Activated effector memory CD4-positive, alpha-beta T cell treated with Interleukin-2 at 50 U/mL for 16 hours (primary cell): ENCODE data around the gene SMARCD3.

Experiments used
- DNase-seq: peaks from one replicate; pipeline ENCODE4 v3.0.0-alpha.2; 2020

Gene SMARCD3

GRCh38 chr7:151248346-151249033 lies at the start of gene SMARCD3:
TSS of gene SMARCD3 (minus strand) at chr7:151248694. CDS start at chr7:151248562, 132 bp downstream.
- peak; percentile 30 for DNase-seq

DNA sequence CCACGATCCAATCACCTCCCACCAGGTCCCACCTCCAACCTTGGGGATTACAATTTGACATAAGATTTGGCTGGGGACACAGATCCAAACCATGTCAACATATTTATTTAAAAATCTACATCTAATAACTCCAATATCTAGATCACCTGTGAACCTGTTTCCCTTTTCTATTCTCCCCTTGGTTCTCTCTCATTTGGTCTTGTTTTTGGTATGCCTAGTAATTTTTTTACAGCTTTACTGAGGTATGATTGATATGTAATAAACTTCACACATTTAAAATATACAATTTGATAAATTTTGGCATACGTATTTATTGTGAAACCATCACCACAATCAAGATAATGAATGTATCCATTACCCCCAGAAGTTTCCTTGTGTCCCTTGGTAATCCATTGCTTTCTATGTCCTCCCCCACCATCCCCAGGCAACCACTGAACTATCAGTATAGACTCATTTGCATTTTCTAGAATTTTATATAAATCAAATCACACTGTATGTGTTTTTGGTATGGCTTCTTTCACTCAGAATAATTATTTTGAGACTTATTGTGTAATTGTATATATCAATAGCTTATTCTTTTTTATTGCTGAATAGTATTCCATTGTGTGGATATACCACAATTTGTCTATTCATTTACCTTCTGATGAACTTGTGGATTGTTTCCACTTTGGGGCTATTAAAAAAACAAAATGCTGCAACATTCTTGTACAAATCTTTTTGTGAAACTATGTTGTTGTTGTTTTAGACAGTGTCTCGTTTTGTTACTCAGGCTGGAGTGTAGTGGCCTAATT lies 47.9 kb upstream of the SMARCD3 start:
- no peak for DNase-seq

DNA sequence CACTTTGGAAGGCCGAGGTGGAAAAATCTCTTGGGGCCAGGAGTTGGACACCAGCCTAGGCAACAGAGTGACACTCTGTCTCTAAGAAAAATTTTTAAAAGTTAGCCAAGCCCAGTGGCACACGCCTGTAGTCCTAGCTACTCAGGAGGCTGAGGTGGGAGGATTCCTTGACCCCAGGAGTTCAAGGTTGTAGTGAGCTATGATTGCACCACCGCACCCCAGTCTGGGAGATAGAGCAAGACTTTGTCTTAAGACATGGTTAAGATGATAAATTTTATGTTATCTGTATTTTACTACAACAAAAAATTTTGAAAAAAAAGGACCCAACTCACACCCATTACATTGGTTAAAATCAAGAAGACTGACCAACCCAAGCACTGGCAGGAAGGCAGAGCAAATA lies 44.4 kb upstream of the SMARCD3 start:
- no peak for DNase-seq

GRCh38 chr7:151291206-151291605 lies 42.7 kb upstream of the SMARCD3 start:
- DNase-seq = no peak

DNA sequence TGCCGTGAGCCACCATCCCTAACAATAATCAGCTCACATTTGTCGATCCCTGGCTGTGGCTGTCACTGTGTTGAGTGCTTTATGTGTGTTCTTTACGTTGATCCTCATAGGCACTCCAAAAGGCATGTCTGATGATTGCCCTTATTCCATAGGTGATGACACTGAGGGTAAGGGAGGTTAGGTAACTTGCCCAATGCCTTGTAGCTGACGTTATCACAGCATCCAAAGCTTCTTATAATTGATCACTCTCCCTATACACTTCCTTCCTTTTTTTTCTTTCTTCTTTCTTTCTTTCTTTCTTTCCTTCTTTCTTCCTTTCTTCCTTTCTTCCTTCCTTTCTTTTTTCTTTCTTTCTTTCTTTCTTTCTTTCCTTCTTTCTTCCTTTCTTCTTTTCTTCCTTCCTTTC lies 41.9 kb upstream of the SMARCD3 start:
- no peak for DNase-seq

GRCh38 chr7:151289891-151290290 lies 41.4 kb upstream of the SMARCD3 start:
- no peak for DNase-seq

DNA sequence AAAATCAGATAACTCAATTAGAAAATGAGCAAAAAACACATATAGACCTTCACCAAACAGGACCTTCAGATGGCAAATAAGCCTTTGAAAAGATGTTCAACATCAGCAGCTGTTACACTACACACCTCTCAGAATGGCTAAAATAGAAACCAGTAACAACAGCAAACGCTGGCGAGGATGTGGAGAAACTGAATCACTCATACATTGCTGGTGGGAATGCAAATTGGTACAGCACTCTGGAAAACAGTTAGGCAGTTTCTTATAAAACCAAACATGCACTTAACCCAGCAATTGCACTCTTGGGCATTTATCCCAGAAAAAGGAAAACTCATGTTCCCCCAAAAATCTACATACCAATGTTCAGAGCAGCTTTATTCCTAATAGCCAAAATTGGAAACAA lies 37.7 kb upstream of the SMARCD3 start:
- DNase-seq = no peak

GRCh38 chr7:151283302-151283701 lies 34.8 kb upstream of the SMARCD3 start:
- DNase-seq = no peak

DNA sequence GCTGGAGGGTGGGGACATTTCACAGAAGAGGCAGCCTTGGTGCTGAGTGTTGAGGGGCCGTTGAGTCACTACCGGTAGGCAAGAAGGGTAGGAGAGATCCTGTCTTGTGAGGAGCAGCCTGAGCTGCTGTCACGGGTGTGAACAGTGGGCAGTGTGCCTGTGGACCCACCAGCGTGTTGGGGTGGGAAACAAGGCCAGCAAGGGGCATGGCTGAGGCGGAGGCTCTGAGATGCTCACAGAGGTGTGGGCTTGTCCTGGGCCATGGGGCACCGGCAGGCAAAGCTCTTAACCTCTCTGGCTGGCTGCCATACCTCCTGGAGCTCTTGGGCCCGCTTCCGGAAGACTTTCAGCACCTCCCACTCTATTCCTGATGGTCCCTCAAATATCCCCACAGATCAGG lies 33.6 kb upstream of the SMARCD3 start:
- no peak for DNase-seq

GRCh38 chr7:151281686-151282085 lies 33.2 kb upstream of the SMARCD3 start:
- no peak for DNase-seq

- no peak for DNase-seq
Observed at GRCh38 chr7:151280388-151281019, 32.0 kb upstream of the SMARCD3 start.

DNA sequence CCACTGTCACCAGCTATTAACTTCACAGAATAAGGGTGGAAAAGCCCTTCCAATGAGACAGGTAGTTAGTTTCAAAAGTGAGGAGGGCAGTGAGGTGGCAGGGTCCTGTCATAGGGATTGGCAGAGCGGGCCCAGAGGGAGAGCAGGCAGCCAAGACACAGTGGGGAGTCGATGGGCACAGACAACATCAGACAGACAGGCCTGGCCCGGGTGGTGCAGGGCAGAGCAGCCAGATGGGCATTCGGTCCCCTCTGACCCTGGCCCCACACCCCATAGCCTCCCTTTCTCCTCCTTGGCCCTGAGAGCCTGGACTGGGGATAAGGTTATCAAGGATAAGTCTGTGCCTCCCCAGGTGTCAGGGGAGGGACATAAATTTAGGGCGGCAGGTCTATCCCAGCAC lies 31.4 kb upstream of the SMARCD3 start:
- no peak for DNase-seq

DNA sequence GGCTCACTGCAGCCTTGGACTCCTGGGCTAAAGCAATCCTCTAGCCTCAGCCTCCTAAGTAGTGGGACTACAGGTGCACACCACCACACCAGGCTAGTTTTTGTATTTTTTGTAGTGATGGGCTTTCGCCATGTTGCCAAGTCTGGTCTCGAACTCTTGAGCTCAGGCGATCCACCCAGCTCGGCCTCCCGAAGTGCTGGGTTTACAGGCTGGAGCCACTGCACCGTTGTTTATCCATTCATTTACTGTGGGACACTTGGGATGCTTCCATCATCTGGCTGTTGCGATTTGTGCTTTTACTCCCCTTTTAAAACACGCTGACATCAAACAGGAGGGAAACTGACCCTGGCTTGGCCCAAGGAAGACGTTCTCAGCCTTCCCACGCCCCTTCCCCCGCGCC lies 30.5 kb upstream of the SMARCD3 start:
- no peak for DNase-seq

DNA sequence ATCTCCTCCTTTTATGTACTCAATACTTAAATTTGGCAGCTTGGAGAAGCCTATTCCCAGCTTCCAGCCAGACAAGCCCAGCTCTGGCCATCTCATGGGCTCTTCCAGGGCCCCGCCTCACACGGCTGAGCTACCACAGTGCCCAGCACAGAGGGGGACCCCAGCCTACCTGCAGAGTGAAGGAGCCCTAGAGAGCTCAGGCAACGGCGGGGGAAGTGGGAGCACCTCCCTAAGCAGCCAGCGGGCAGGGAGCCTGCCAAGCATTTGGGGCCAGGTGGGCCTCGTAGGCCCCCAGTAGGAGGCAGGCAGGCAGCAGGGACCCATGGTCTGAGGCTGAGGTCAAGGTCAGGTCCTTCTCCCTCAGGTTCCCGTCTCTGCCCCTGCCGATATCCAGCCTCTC lies 29.1 kb upstream of the SMARCD3 start:
- no peak for DNase-seq

DNA sequence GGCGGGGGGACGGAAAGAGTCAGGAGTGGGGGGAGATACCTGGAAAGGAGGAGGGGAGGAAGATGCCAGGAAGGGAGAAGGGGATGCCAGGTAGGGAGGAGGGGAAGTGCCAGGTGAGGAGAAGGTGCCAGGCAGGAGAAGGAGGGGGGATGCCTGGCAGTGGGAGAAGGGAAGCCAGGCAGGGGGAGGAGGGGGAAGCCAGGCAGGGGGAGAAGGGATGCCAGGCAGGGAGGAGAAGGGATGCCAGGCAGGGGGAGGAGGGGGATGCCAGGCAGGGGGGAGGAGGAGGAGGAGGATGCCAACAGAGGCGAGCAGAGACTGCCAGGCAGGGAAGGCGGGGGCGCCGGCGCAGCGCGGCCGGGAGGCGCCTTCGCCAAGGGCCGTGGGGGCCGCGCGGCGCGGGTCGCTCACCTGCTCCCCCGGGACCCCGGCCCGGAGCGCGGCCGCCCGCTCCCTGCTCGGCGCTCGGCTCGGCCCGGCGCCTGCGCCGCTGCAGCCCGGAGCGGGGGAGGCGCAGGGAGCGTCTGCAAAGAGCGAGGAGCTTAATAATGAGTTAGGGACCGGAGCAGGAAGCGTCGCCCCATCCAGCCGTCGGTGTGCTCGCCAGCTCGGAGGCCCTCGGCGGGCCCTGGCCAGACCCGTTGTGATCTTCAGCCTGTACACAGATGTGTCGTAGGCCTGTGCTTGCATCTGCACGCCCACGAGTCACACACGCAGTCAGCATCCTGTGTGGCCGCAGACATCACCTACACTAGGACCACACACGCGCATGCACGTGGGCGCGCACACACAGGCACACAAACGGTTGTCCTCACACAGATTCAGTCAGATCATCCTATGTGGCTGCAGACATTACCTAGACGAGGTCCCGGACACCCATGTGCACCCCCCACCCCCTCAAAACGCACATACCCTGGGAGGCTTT lies 28.4 kb upstream of the SMARCD3 start:
- DNase-seq = peak; percentile 53

DNA sequence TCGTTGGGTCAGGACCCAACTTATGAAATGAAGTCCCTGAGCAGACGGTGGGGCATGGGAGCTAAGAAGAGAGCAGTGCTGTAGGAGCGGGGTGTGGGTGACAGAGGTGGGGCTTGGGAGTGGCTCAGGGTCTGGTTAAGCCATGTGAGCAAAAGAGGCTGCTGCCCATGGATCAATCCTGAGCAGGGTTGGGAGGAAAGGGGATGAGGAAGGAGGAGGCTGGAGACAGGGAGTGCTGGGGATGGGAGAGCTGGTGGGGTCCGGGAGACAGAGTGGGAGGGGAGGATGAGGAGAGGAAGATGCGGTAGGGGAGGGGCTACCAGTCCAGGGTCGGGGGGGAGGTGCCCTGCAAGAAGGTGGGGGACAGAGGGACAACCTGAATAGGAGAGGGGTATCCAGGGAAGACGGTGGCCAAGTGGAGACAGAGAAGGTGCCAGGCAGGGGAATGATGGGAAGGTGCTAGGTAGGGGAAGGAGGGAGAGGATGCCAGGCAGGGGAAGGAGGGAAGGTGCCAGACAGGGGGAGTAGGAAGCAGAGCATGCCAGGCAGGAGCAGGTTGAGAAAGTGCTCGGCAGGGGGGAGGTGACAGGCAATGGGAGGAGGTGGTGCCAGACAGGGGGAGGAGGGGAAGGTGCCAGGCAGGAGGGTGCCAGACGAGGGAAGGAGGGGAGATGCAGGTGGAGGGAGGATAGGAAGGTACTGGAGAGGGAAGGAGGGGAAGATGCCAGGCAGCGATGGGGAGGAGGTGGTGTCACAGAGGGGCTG lies 27.5 kb upstream of the SMARCD3 start:
- no peak for DNase-seq

GRCh38 chr7:151274936-151275812 lies 26.7 kb upstream of the SMARCD3 start:
- no peak for DNase-seq

GRCh38 chr7:151274396-151274795 lies 25.9 kb upstream of the SMARCD3 start:
- DNase-seq = no peak

- DNase-seq = no peak
Observed at GRCh38 chr7:151273651-151274390, 25.3 kb upstream of the SMARCD3 start.

DNA sequence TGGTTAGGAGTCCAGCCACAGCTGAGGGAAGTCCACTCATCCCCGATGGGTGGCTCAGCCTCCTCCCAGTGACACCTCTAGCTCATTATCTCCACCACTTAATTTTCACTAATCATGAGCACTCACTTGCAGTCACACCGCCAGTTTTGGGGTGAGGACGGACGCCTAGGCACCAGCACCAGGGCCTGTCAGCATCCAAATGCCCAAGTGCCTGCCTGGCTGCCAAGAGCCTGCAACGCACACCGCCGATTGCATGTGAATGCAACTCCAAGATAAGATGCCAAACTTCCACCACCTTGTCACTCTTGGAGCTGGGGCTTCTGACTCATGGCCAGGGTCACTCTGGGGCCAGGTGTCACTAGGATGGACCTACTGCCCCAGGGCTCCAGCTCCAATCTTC lies 24.4 kb upstream of the SMARCD3 start:
- DNase-seq = no peak
